GM19023 (cell line): Measurements from ENCODE around the gene OR2W3.

Source experiments
- ATAC-seq: cut with Tn5 transposase; IDR thresholded peaks from one replicate; pipeline ENCODE4 v1.9.1; 2021; ENCODE audit warnings: mild to moderate bottlenecking, moderate library complexity; ENCODE audit not compliant: unreplicated experiment

Gene OR2W3

GRCh38 chr1:247895163-247895637, at the start of gene OR2W3:
Gene OR2W3 (plus strand): TSS chr1:247895587. CDS start chr1:247895587, 0 bp downstream.
- ATAC-seq, result no peak

GRCh38 chr1:247845693-247846017, 49.7 kb upstream of the OR2W3 start:
- no peak for ATAC-seq

- no peak for ATAC-seq
These were observed 47.0 kb upstream of the OR2W3 start for GRCh38 chr1:247848346-247848745.

- ATAC-seq, result no peak
These were observed 45.8 kb upstream of the OR2W3 start for GRCh38 chr1:247849616-247850015.

GRCh38 chr1:247854899-247855545, 40.4 kb upstream of the OR2W3 start:
- ATAC-seq, result no peak

GRCh38 chr1:247855911-247856310, 39.5 kb upstream of the OR2W3 start:
- ATAC-seq, result no peak

- peak; percentile 55 for ATAC-seq
These were observed 38.1 kb upstream of the OR2W3 start, which contains the start of gene TRIM58 for GRCh38 chr1:247857069-247857984. Gene TRIM58 (plus strand): TSS chr1:247857187. CDS start chr1:247857247, 60 bp downstream.

GRCh38 chr1:247857985-247858619, 37.3 kb upstream of the OR2W3 start:
- ATAC-seq, result no peak

- ATAC-seq, result no peak
These were observed 32.6 kb upstream of the OR2W3 start for GRCh38 chr1:247862756-247863155.

- ATAC-seq, result no peak
These were observed 30.7 kb upstream of the OR2W3 start for GRCh38 chr1:247864644-247865043.

- ATAC-seq, result no peak
These were observed 30.0 kb upstream of the OR2W3 start for GRCh38 chr1:247865416-247865815.

GRCh38 chr1:247883346-247883745, 12.0 kb upstream of the OR2W3 start:
- no peak for ATAC-seq

- no peak for ATAC-seq
These were observed 10.5 kb upstream of the OR2W3 start for GRCh38 chr1:247884797-247885413.

- ATAC-seq, result no peak
These were observed 589 bp downstream of the OR2W3 start for GRCh38 chr1:247895976-247896375.

- no peak for ATAC-seq
These were observed 8.7 kb downstream of the OR2W3 start for GRCh38 chr1:247904122-247904521.

GRCh38 chr1:247905181-247905580, 9.8 kb downstream of the OR2W3 start:
- no peak for ATAC-seq

- ATAC-seq, result no peak
These were observed 10.6 kb downstream of the OR2W3 start for GRCh38 chr1:247905910-247906503.

- no peak for ATAC-seq
These were observed 11.2 kb downstream of the OR2W3 start for GRCh38 chr1:247906504-247907047.

GRCh38 chr1:247908766-247909165, 13.4 kb downstream of the OR2W3 start:
- ATAC-seq, result no peak

- ATAC-seq, result no peak
These were observed 18.4 kb downstream of the OR2W3 start for GRCh38 chr1:247913786-247914185.
